Keratinocyte (primary cell): ENCODE measurements around the gene LRFN4. TPM values are rescaled to one million over a fixed set of nuclear protein-coding genes. Genes with fewer than 3 reads are reported as not detected.

Experiments
- DNase-seq: peaks from one replicate; pipeline ENCODE4 v3.0.0-alpha.2; 2011; ENCODE audit warnings: low read depth, missing footprints, low spot score
- FAIRE-seq: peaks from 2 replicates; lab custom pipeline; 2011; peaks lifted over from hg19 to GRCh38; lab: Jason Lieb, UNC
- H2AFZ ChIP-seq: 2 replicates; pipeline ENCODE4 v1.6.0; 2012; ENCODE audit warnings: low read length, control low read depth, inconsistent platforms; ENCODE audit not compliant: control insufficient read depth
- H3K27ac ChIP-seq: 2 replicates; pipeline ENCODE4 v1.5.1; 2011; ENCODE audit warnings: low read length; ENCODE audit not compliant: control insufficient read depth, insufficient read depth
- H3K27me3 ChIP-seq: 3 replicates; pipeline ENCODE4 v1.6.0; 2011; ENCODE audit warnings: low read length; ENCODE audit not compliant: control insufficient read depth, insufficient read depth; ENCODE audit errors: extremely low read depth
- H3K36me3 ChIP-seq, 2 experiments: 2 replicates in 1 of 2; 3 replicates in 1 of 2; pipeline ENCODE4 v1.5.1; 2011; ENCODE audit warnings: low read length in 2 of 2, mild to moderate bottlenecking in 1 of 2; ENCODE audit not compliant: control insufficient read depth in 2 of 2, insufficient read depth in 2 of 2; ENCODE audit errors: extremely low read depth in 1 of 2
- H3K4me1 ChIP-seq: 3 replicates; pipeline ENCODE4 v1.5.1; 2011; ENCODE audit warnings: low read length; ENCODE audit not compliant: control insufficient read depth, insufficient read depth; ENCODE audit errors: extremely low read depth
- H3K4me2 ChIP-seq: 3 replicates; pipeline ENCODE4 v1.6.0; 2011; ENCODE audit warnings: low read depth, low read length; ENCODE audit not compliant: control insufficient read depth, insufficient read depth; ENCODE audit errors: extremely low read depth
- H3K4me3 ChIP-seq, 3 experiments: fragments of 200-600 bp in 1 of 3; sonication (generic) in 1 of 3; 2 replicates in 2 of 3; 3 replicates in 1 of 3; pipeline ENCODE4 v1.5.1; 2011 to 2016; ENCODE audit warnings: low read length in 3 of 3, mild to moderate bottlenecking in 3 of 3, control low read depth in 2 of 3, inconsistent platforms in 1 of 3, low read depth in 1 of 3, mixed read lengths in 1 of 3, mixed run types in 1 of 3, moderate library complexity in 1 of 3; ENCODE audit not compliant: control insufficient read depth in 2 of 3, insufficient read depth in 2 of 3; ENCODE audit errors: extremely low read depth in 1 of 3
- H3K79me2 ChIP-seq: 2 replicates; pipeline ENCODE4 v1.6.0; 2012; ENCODE audit warnings: low read length; ENCODE audit not compliant: control insufficient read depth, insufficient read depth
- H3K9ac ChIP-seq: 3 replicates; pipeline ENCODE4 v1.6.0; 2011; ENCODE audit warnings: low read length; ENCODE audit not compliant: control insufficient read depth, insufficient read depth; ENCODE audit errors: extremely low read depth
- H3K9me1 ChIP-seq: 3 replicates; pipeline ENCODE4 v1.6.0; 2011; ENCODE audit warnings: low read length; ENCODE audit not compliant: control insufficient read depth, insufficient read depth; ENCODE audit errors: extremely low read depth
- H3K9me3 ChIP-seq: 2 replicates; pipeline ENCODE4 v1.5.1; 2012; ENCODE audit warnings: low read depth, low read length; ENCODE audit not compliant: control insufficient read depth
- H4K20me1 ChIP-seq: 3 replicates; pipeline ENCODE4 v1.6.0; 2011; ENCODE audit warnings: low read length; ENCODE audit not compliant: control insufficient read depth, insufficient read depth; ENCODE audit errors: extremely low read depth
- CTCF ChIP-seq, 3 experiments: IDR thresholded peaks in 1 of 3; conservative IDR thresholded peaks in 1 of 3; optimal IDR thresholded peaks in 1 of 3; 2 replicates in 2 of 3; 3 replicates in 1 of 3; pipeline versions ENCODE3 to v1.5.1; 2011; ENCODE audit warnings: low read length in 3 of 3, mild to moderate bottlenecking in 3 of 3, moderate library complexity in 2 of 3, control low read depth in 1 of 3, inconsistent platforms in 1 of 3; ENCODE audit not compliant: insufficient read depth in 2 of 3; ENCODE audit errors: extremely low read depth in 1 of 3
- EZH2 ChIP-seq: IDR thresholded peaks from one replicate; pipeline ENCODE4 v1.6.1; 2012; ENCODE audit warnings: inconsistent platforms, mild to moderate bottlenecking, low read length, moderate library complexity
- dilution Hi-C: fragments of 300-500 bp; cut with MboI; formaldehyde crosslinking; loops from one replicate; pipeline ENCODE4 v1.7.0; 2020; ENCODE audit warnings: low sequenced_read_pairs; ENCODE audit not compliant: extremely low pct_ligation_motif_present
- polyA plus RNA-seq, 5 experiments: library from polyadenylated mRNA; depleted of rRNA in 3 of 5; stranded (reverse) in 3 of 5; stranded (forward) in 1 of 5; unstranded in 1 of 5; fragments of >200 nt; gene quantifications; 1 replicate in 1 of 5; 2 replicates in 3 of 5; 3 replicates in 1 of 5; pipeline versions ENCODE4 v1.2.1 to v1.2.3, GENCODE V29; 2011 to 2012; ENCODE audit warnings: missing spikeins in 2 of 5, low read depth in 1 of 5, low replicate concordance in 1 of 5

The LRFN4 gene
- polyA plus RNA-seq, 1 donor (not counting 4 experiments of a cell fraction or from before 2014, with no cell fraction given), result 1.1 TPM

- no peak overlapping the region for H2AFZ ChIP-seq
- peaks cover 26 to 35% of the 10 kb centered on the region in 2 experiments for H3K36me3 ChIP-seq
- H3K79me2 ChIP-seq, result no peaks in the 10 kb centered on the region
- no peaks in the 10 kb centered on the region for H3K9me3 ChIP-seq
- H3K4me3 ChIP-seq, result no peak overlapping the region
- DNase-seq, result no peak
- dilution Hi-C loops, result no loop called here
- TF ChIP-seq CTCF (optimal IDR thresholded peaks at IDR 0.05 in 1 of 3, IDR thresholded peaks at IDR 0.05 in 1 of 3, conservative IDR thresholded peaks at IDR 0.05 in 1 of 3; ENCODE audit: extremely low read depth in 1 of 3, insufficient read depth in 2 of 3, low read length in 3 of 3) (no peak), EZH2 (no peak)
- no peak for FAIRE-seq
- no peaks in the 10 kb centered on the region for H4K20me1 ChIP-seq
- no peaks in the 10 kb centered on the region for H3K27me3 ChIP-seq
- H3K4me2 ChIP-seq, result no peak overlapping the region
- peaks cover 3% of the 10 kb centered on the region for H3K4me1 ChIP-seq
- no peak overlapping the region for H3K27ac ChIP-seq
- no peaks in the 10 kb centered on the region for H3K9me1 ChIP-seq
- no peak overlapping the region for H3K9ac ChIP-seq
Measured at GRCh38 chr11:66870616-66871520, 14.0 kb downstream of the LRFN4 start.

- Histone ChIP-seq H3K4me1 (peaks cover 3% of the 10 kb centered on the region), H3K79me2 (no peaks in the 10 kb centered on the region), H4K20me1 (no peaks in the 10 kb centered on the region), H3K27me3 (no peaks in the 10 kb centered on the region), H3K36me3 (peaks cover 23 to 35% of the 10 kb centered on the region in 2 experiments), H3K9me1 (no peaks in the 10 kb centered on the region), H3K9ac (no peak overlapping the region), H3K27ac (no peak overlapping the region), H3K4me2 (no peak overlapping the region), H2AFZ (no peak overlapping the region), H3K4me3 (no peak overlapping the region), H3K9me3 (no peaks in the 10 kb centered on the region)
- dilution Hi-C loops, result no loop called here
- DNase-seq, result no peak
- TF ChIP-seq CTCF (optimal IDR thresholded peaks at IDR 0.05 in 1 of 3, IDR thresholded peaks at IDR 0.05 in 1 of 3, conservative IDR thresholded peaks at IDR 0.05 in 1 of 3; ENCODE audit: extremely low read depth in 1 of 3, insufficient read depth in 2 of 3, low read length in 3 of 3) (no peak), EZH2 (no peak)
- no peak for FAIRE-seq
Measured at GRCh38 chr11:66871521-66871901, 14.6 kb downstream of the LRFN4 start.
